GM23248 (cell line): ENCODE results near the gene FASTKD2.

Experiments
- EZH2 ChIP-seq: fragments of 200-600 bp; sonication (generic); IDR thresholded peaks from 2 replicates; pipeline ENCODE4 v1.6.1; 2018; ENCODE audit warnings: antibody characterized with exemption, mild to moderate bottlenecking; ENCODE audit not compliant: insufficient read depth, poor library complexity, severe bottlenecking
- EZH2phosphoT487 ChIP-seq: fragments of 200-600 bp; sonication (generic); IDR thresholded peaks from 2 replicates; pipeline ENCODE4 v1.6.1; 2018; ENCODE audit warnings: antibody characterized with exemption, moderate library complexity, mild to moderate bottlenecking, low read depth; ENCODE audit not compliant: insufficient read depth

DNA sequence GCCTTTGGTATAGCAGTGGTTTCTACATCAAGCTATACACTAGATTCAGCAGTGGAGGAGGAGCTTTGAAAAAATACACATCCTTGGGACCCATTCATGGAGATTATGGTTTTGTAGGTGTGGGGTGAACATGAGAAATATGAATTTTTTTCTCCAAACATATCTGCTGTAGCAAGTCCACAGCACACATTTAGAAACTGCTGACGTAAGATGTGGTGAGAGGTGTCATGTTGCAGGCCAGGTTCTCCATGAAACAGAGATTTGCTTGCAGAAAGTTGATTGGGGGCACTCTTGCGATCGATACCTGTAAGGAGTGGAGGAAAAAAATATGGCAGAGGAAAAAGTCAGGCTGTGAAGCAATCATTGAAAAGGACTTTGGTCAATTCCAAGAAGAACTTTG, 67.9 kb downstream of the FASTKD2 start:
- TF ChIP-seq EZH2 (no peak), EZH2phosphoT487 (no peak)
